GM12873 (cell line): Measurements from ENCODE around the gene MTA3.

Experiments
- CTCF ChIP-seq: IDR thresholded peaks from 2 replicates; pipeline ENCODE4 v1.5.1; 2012; ENCODE audit warnings: low read depth, mild to moderate bottlenecking, moderate library complexity, low read length, control low read depth; ENCODE audit not compliant: insufficient read depth; ENCODE audit errors: missing control alignments

Gene MTA3

DNA sequence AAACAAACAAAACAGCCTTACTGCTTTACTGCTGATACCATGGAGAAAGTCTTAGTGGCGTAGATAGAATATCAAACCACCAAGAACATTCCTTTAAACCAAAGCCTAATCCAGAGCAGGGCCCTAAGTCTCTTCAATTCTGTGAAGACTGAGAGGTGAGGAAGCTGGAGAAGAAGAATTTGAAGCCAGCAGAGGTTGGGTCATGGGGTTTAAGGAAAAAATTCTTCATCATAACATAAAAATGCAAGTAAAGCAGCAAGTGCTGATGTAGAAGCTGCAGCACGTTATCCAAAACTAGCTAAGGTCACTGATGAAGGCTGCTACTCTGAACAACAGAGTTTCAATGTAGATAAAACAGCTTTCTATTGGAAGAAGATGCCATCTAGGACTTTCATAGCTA lies 77.1 kb downstream of the MTA3 start:
- TF ChIP-seq CTCF = no peak

DNA sequence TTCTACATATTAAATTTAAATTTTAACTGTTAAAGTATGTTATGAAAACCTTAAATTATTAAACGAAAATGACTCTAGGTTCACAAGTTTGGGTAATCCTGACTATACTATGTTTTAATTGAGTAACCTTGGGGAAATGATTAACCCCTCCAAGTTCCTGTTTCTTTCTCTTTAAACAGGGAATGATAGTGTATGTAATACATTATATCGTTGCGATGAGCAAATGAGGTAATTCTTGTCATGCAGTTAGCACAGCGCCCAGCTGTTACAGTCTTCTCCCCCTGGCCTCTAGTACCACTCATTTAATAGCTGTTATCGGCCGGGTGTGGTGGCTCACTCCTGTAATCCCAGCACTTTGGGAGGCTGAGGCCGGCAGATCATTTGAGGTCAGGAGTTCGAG lies 80.4 kb downstream of the MTA3 start:
- TF ChIP-seq CTCF = no peak

DNA sequence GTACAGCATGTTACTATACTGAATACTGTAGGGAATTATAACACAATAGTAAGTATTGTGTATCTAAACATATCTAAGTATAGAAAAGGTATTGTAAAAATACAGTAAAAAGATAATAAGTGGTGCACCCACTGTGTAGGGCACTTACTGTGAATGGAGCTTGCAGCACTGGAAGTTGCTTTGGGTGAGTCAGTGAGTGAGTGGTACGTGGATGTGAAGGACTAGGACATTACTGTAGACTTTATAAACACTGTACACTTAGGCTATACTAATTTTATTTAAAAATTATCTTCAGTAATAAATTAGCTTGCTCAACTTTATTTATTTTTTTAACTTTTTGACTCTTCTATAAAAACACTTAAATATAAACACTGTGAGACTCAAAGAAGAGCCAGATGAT lies 82.6 kb downstream of the MTA3 start:
- no peak for TF ChIP-seq CTCF

GRCh38 chr2:42652086-42652485 lies 83.7 kb downstream of the MTA3 start:
- TF ChIP-seq CTCF = no peak

DNA sequence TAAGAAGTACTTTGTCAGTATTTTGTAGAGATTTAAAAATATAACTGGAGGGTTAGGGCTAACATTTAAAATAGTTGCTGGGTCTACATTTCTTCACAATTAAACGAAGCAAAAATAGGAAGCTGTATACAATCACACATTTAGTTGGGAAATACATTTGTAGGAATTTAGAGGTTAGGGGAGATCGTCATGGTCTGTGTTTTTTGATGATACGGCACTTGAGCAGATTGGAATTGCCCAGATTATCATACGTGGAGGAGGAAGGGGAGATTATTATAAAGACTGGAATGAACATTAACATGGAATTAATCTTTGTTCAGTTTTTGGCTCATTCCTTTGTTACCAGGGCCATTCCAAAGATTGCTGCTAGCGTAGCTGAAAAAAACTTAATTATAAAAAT lies 84.6 kb downstream of the MTA3 start:
- TF ChIP-seq CTCF = no peak

DNA sequence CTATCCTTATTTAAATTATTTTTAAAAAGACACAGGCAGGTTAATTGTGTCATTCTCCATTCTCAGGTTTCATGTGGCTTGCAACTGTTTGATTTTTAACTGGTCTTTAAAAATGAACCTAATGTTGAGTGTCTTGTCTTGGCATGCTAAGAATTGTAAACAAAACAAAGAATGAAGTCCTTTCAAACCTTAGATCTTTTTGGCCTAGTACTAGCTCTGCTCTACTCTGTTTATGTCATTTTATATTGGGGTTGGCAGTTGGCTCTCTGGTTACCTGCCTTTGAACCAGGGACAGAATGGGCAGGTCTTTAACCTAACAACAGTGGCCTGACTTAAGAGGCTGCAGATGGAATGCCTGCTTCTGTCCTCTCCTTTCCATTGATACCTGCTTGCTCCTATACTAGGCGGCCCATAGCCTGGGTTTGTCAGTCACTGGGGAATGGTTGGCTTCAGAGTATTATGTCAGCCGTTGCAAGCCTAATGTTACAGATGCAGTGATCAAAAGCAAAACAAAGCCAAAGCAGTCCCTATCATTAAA lies 85.5 kb downstream of the MTA3 start:
- no peak for TF ChIP-seq CTCF

DNA sequence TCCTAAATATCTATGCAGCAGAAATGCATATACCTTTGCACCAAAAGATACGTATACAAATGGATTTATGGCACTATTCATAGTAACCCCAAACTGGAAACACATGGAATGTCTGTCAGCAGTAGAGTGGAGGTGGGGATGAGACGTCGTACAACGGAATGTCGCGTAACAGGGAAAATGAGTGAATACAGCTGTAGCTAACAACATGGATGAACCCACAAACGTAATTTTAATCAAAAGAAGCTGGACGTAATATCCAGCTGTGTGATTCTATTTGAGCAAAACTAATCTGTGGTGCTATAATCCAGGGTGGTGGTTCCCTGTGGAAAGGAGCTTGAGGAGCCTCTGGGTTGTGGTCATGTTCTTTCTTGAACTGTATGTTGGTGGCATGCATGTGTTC lies 89.9 kb downstream of the MTA3 start:
- TF ChIP-seq CTCF = no peak
